ENCODE measurements around the gene CFTR.

CFTR gene

DNA sequence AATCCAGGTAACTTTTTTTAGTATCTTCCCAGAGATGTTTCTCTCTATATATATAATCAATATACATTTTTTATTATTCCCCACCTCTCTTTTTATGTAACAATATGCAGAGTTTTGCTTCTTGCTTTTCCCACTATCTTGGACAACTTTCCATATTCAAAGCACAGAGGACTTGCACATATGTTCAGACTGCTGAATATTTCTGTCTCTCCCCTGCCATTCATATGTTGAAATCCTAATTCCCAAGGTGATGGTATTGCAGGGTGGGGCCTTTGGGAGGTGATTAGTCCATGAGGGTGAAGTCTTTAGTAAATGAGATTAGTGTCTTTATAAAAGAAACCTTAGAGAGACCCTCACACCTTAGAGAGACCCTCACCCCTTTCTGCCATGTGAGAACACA lies 72.8 kb downstream of the CFTR start:
- Histone ChIP-seq H3K27me3 (replicated peaks; ENCODE audit: insufficient read depth, low read length) (no peaks in the 10 kb centered on the region), H3K9ac (ENCODE audit: low read length) (no peak overlapping the region), H3K9me2 (replicated peaks; ENCODE audit: insufficient read depth, low read length) (no peaks in the 10 kb centered on the region), H3K4me3 (ENCODE audit: low read length) (no peak overlapping the region), H3K36me3 (replicated peaks; ENCODE audit: insufficient read depth, low read length) (no peaks in the 10 kb centered on the region), H3K27ac (ENCODE audit: low read length) (no peak overlapping the region), H3K9me3 (replicated peaks; ENCODE audit: insufficient read depth, low read length) (no peaks in the 10 kb centered on the region), H4K20me1 (ENCODE audit: insufficient read depth, low read length) (no peaks in the 10 kb centered on the region), H3K79me2 (ENCODE audit: low read length) (no peaks in the 10 kb centered on the region), H2AFZ (ENCODE audit: low read length) (no peak overlapping the region), H3K4me2 (ENCODE audit: low read depth, low read length) (no peak overlapping the region), H3K4me1 (ENCODE audit: low read length) (no peaks in the 10 kb centered on the region), H3F3A (ENCODE audit: insufficient read depth, low read length) (no peaks in the 10 kb centered on the region)
- no peak for DNase-seq
- no peak for TF ChIP-seq EZH2phosphoT487 (IDR thresholded peaks at IDR 0.05; ENCODE audit: low read length)
- no peak for TF ChIP-seq EZH2 (optimal IDR thresholded peaks at IDR 0.05; ENCODE audit: low read depth, low read length)
- TF ChIP-seq, protein P1, sequence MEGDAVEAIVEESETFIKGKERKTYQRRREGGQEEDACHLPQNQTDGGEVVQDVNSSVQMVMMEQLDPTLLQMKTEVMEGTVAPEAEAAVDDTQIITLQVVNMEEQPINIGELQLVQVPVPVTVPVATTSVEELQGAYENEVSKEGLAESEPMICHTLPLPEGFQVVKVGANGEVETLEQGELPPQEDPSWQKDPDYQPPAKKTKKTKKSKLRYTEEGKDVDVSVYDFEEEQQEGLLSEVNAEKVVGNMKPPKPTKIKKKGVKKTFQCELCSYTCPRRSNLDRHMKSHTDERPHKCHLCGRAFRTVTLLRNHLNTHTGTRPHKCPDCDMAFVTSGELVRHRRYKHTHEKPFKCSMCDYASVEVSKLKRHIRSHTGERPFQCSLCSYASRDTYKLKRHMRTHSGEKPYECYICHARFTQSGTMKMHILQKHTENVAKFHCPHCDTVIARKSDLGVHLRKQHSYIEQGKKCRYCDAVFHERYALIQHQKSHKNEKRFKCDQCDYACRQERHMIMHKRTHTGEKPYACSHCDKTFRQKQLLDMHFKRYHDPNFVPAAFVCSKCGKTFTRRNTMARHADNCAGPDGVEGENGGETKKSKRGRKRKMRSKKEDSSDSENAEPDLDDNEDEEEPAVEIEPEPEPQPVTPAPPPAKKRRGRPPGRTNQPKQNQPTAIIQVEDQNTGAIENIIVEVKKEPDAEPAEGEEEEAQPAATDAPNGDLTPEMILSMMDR (IDR thresholded peaks at IDR 0.05; ENCODE audit: low read length), result no peak

- H3K27me3 ChIP-seq (replicated peaks; ENCODE audit: insufficient read depth, low read length), result no peaks in the 10 kb centered on the region
- no peak overlapping the region for H3K27ac ChIP-seq (ENCODE audit: low read length)
- H3K9me3 ChIP-seq (replicated peaks; ENCODE audit: insufficient read depth, low read length), result no peaks in the 10 kb centered on the region
- H2AFZ ChIP-seq (ENCODE audit: low read length), result no peak overlapping the region
- DNase-seq, result no peak
- no peaks in the 10 kb centered on the region for H3K4me1 ChIP-seq (ENCODE audit: low read length)
- no peaks in the 10 kb centered on the region for H3K36me3 ChIP-seq (replicated peaks; ENCODE audit: insufficient read depth, low read length)
- no peak overlapping the region for H3K9ac ChIP-seq (ENCODE audit: low read length)
- H3F3A ChIP-seq (ENCODE audit: insufficient read depth, low read length), result no peaks in the 10 kb centered on the region
- no peak overlapping the region for H3K4me3 ChIP-seq (ENCODE audit: low read length)
- H4K20me1 ChIP-seq (ENCODE audit: insufficient read depth, low read length), result no peaks in the 10 kb centered on the region
- H3K9me2 ChIP-seq (replicated peaks; ENCODE audit: insufficient read depth, low read length), result no peaks in the 10 kb centered on the region
- no peaks in the 10 kb centered on the region for H3K79me2 ChIP-seq (ENCODE audit: low read length)
- TF ChIP-seq EZH2 (optimal IDR thresholded peaks at IDR 0.05; ENCODE audit: low read depth, low read length), result no peak
- TF ChIP-seq EZH2phosphoT487 (IDR thresholded peaks at IDR 0.05; ENCODE audit: low read length), result no peak
- TF ChIP-seq, protein P1 (IDR thresholded peaks at IDR 0.05; ENCODE audit: low read length), result no peak
- H3K4me2 ChIP-seq (ENCODE audit: low read depth, low read length), result no peak overlapping the region
These were observed 75.4 kb downstream of the CFTR start for GRCh38 chr7:117555260-117555659.

DNA sequence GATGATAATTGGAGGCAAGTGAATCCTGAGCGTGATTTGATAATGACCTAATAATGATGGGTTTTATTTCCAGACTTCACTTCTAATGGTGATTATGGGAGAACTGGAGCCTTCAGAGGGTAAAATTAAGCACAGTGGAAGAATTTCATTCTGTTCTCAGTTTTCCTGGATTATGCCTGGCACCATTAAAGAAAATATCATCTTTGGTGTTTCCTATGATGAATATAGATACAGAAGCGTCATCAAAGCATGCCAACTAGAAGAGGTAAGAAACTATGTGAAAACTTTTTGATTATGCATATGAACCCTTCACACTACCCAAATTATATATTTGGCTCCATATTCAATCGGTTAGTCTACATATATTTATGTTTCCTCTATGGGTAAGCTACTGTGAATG lies 79.6 kb downstream of the CFTR start:
- no peak overlapping the region for H3K27ac ChIP-seq (ENCODE audit: low read length)
- H3K9me2 ChIP-seq (replicated peaks; ENCODE audit: insufficient read depth, low read length), result no peaks in the 10 kb centered on the region
- H4K20me1 ChIP-seq (ENCODE audit: insufficient read depth, low read length), result no peaks in the 10 kb centered on the region
- peaks cover 7% of the 10 kb centered on the region; the same call in 1 of the 2 replicates for H3F3A ChIP-seq (ENCODE audit: insufficient read depth, low read length)
- H3K79me2 ChIP-seq (ENCODE audit: low read length), result no peaks in the 10 kb centered on the region
- no peaks in the 10 kb centered on the region for H3K27me3 ChIP-seq (replicated peaks; ENCODE audit: insufficient read depth, low read length)
- no peak overlapping the region for H3K4me2 ChIP-seq (ENCODE audit: low read depth, low read length)
- H2AFZ ChIP-seq (ENCODE audit: low read length), result no peak overlapping the region
- no peak overlapping the region for H3K9ac ChIP-seq (ENCODE audit: low read length)
- no peaks in the 10 kb centered on the region for H3K36me3 ChIP-seq (replicated peaks; ENCODE audit: insufficient read depth, low read length)
- no peak for DNase-seq
- no peak for TF ChIP-seq EZH2phosphoT487 (IDR thresholded peaks at IDR 0.05; ENCODE audit: low read length)
- no peak for TF ChIP-seq EZH2 (optimal IDR thresholded peaks at IDR 0.05; ENCODE audit: low read depth, low read length)
- TF ChIP-seq, protein P1 (IDR thresholded peaks at IDR 0.05; ENCODE audit: low read length), result no peak
- H3K4me1 ChIP-seq (ENCODE audit: low read length), result peaks cover 16% of the 10 kb centered on the region
- H3K4me3 ChIP-seq (ENCODE audit: low read length), result no peak overlapping the region
- no peaks in the 10 kb centered on the region for H3K9me3 ChIP-seq (replicated peaks; ENCODE audit: insufficient read depth, low read length)
